Heart right ventricle (tissue), 16 donors: ENCODE measurements around the gene HAUS5. TPM values are rescaled to one million over a fixed set of nuclear protein-coding genes. Genes with fewer than 3 reads are reported as not detected.

Source experiments
- ATAC-seq, 8 donors: fragments of 200-7000 bp; cut with Tn5 transposase; one replicate each; pipeline ENCODE4 v1.9.1; 2020; ENCODE audit warnings: mild to moderate bottlenecking in 8 of 8, moderate library complexity in 8 of 8, moderate number of reproducible peaks in 1 of 8
- DNase-seq, 2 donors: peaks; one replicate each; pipeline ENCODE4 v3.0.0-alpha.2; 2020
- H3K27ac ChIP-seq, 10 donors: fragments of 200-600 bp; sonication (generic) in 2 of 10; one replicate each; pipeline versions ENCODE4 v1.5.0 to v1.8.0; 2020 to 2022; ENCODE audit warnings: mild to moderate bottlenecking in 3 of 10
- H3K27me3 ChIP-seq, 7 donors: fragments of 200-600 bp; one replicate each; pipeline ENCODE4 v1.8.0; 2021 to 2022; ENCODE audit warnings: mild to moderate bottlenecking in 2 of 7
- H3K36me3 ChIP-seq, 9 donors: fragments of 200-600 bp; sonication (generic) in 1 of 9; one replicate each; pipeline versions ENCODE4 v1.5.0 to v1.8.0; 2020 to 2022; ENCODE audit warnings: mild to moderate bottlenecking in 2 of 9
- H3K4me1 ChIP-seq, 9 donors: fragments of 200-600 bp; sonication (generic) in 1 of 9; one replicate each; pipeline versions ENCODE4 v1.5.0 to v1.8.0; 2020 to 2022; ENCODE audit warnings: mild to moderate bottlenecking in 4 of 9
- H3K4me3 ChIP-seq, 10 donors: fragments of 200-600 bp; sonication (generic) in 2 of 10; one replicate each; pipeline versions ENCODE4 v1.5.0 to v1.8.0; 2020 to 2022; ENCODE audit warnings: mild to moderate bottlenecking in 7 of 10, moderate library complexity in 2 of 10
- H3K9me3 ChIP-seq, 11 donors: fragments of 200-600 bp in 10 of 11; sonication (generic) in 2 of 11; one replicate each; pipeline versions ENCODE4 v1.5.0 to v1.8.0; 2013 to 2022; ENCODE audit warnings: mild to moderate bottlenecking in 2 of 11, control low read depth in 1 of 11, moderate library complexity in 1 of 11
- CTCF ChIP-seq, 9 donors: fragments of 200-600 bp; sonication (generic) in 2 of 9; IDR thresholded peaks; one replicate each; pipeline versions ENCODE4 v1.5.0 to v1.8.0; 2021 to 2022; ENCODE audit warnings: antibody characterized with exemption in 9 of 9, mild to moderate bottlenecking in 5 of 9, moderate library complexity in 1 of 9
- WGBS, 2 donors: extraction: QIAGEN DNeasy Blood & Tissue Kit; methylation state at CpG; one replicate each; pipeline ENCODE4 v1.1.7; 2013; ENCODE audit warnings: inconsistent platforms in 1 of 2; 5-methylcytosine and 5-hydroxymethylcytosine counted together
- intact Hi-C, 10 donors: fragments of 100-400 bp; cut with DNase I; formaldehyde crosslinking; loops; one replicate each; pipeline versions ENCODE4 v1.11.1 to v1.14.2; 2022
- polyA plus RNA-seq, 2 donors: library from polyadenylated mRNA; stranded (reverse); fragments of 200-250 nt; gene quantifications; one replicate each; pipeline ENCODE4 v1.2.3, GENCODE V29; 2013
- total RNA-seq, 10 donors: library from RNA; stranded (reverse); fragmentation: NEBNext Ultra II Directional in 3 of 10; extraction: Animal tissue kit (Norgen Biotek cat#: 25700) in 3 of 10; gene quantifications; one replicate each; pipeline versions ENCODE4 v1.2.1 to v1.2.4, GENCODE V29; 2021 to 2023
- donor health status: Arrhythmogenic right ventricular cardiomyopathy.
- donor health status: ischemic (EF 13 %, LVEDD 7.1; RV severe dilation, severe dysfunction).
- donor health status: healthy with polysubstance abuse.
- donor health status: DM: no; HTN: yes; CAD: no.
- donor health status: DM: no; HTN: no; CAD: no.
- donor health status: ischemic (EF 25% LVEDD 6.9; RV normal size, moderate dysfunction).
- donor health status: ischemic (EF 25% LVEDD 5.7; RV mildly dilated, moderate dysfunction).
- donor health status: healthy.
- donor health status: DM: yes; HTN: yes; CAD: no.
- donor health status: Ischemic cardiomyopathy.
- donor health status: ischemic (EF 35%, LVEDD 5.7; RV mildly dilated, moderate dysfunction).
- donor health status: nonischemic (EF 11% LVEDD 7.7; RV severe dilation, severe dysfunction).
- donor health status: DM: yes; HTN: yes; CAD: no.
- donor health status: PGD.
- donor health status: ischemic (EF 29% LVEDD 5.4; RV normal size, mild dysfunction).
- donor health status: nonischemic (EF 23%, LVEDD 6.1; RV moderate dilation, normal function).

Gene HAUS5
- total and polyA plus RNA-seq, 12 donors, result 3.2 to 14.1 (median 4.8) TPM

DNA sequence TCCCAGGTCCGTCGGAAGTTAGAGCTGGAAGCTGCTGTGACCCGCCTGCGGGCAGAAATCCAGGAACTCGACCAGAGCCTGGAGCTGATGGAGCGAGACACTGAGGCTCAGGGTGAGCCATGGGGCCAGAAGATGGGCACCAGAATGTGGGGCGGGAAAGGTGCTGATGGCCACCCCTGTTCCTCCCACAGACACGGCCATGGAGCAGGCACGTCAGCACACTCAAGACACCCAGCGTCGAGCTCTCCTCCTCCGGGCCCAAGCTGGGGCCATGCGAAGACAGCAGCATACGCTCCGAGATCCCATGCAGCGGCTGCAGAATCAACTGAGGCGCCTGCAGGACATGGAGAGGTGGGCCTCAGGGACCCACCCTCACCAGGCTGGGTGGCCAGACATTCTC is 2.5 kb downstream of the HAUS5 start:
- Histone ChIP-seq H3K4me3 (no peak overlapping the region), H3K27me3 (no peaks in the 10 kb centered on the region), H3K4me1 (peaks cover 4 to 19% (median 12%) of the 10 kb centered on the region in 9 donors), H3K9me3 (no peaks in the 10 kb centered on the region), H3K36me3 (peaks cover 0 to 40% (median 0%) of the 10 kb centered on the region in 9 donors), H3K27ac (no peak overlapping the region)
- intact Hi-C loops, result no loop called here
- no peak for TF ChIP-seq CTCF (IDR thresholded peaks at IDR 0.05)
- DNase-seq, result no peak
- ATAC-seq, result no peak
- 94% methylated on average over 17 of the region's 17 CpGs for WGBS, 2 donors

DNA sequence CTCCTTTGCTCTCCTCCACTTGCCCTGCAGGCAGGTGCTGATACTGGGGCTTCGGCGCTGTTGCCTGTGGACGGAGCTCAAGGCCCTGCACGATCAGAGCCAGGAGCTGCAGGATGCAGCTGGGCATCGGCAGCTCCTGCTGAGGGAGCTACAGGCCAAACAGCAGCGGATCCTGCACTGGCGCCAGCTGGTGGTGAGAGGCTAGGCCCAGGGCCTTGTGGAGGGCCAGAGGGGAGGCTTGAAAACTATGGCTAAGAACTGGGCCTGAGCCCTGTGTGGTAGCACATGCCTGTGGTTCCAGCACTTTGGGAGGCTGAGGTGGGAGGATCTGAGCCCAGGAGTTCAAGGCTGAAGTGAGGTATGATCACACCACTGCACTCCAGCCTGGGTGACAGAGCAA is 6.3 kb downstream of the HAUS5 start:
- Histone ChIP-seq H3K9me3 (no peaks in the 10 kb centered on the region), H3K27me3 (no peaks in the 10 kb centered on the region), H3K4me3 (no peak overlapping the region), H3K4me1 (no peaks in the 10 kb centered on the region), H3K36me3 (peaks cover 0 to 52% (median 0%) of the 10 kb centered on the region in 9 donors), H3K27ac (no peak overlapping the region)
- no peak for TF ChIP-seq CTCF (IDR thresholded peaks at IDR 0.05)
- ATAC-seq (no peak), DNase-seq (no peak)
- WGBS, 2 donors, result 82 to 84% methylated on average over 7 of the region's 7 CpGs
- intact Hi-C loops, result no loop called here

GRCh38 chr19:35619290-35619923 is 6.9 kb downstream of the HAUS5 start:
- DNase-seq, result no peak
- H3K36me3 ChIP-seq, result peaks cover 0 to 52% (median 0%) of the 10 kb centered on the region in 9 donors
- H3K27ac ChIP-seq, result no peak overlapping the region
- 96 to 97% methylated on average over 12 of the region's 12 CpGs for WGBS, 2 donors
- no peaks in the 10 kb centered on the region for H3K27me3 ChIP-seq
- no peak for ATAC-seq
- no peak for TF ChIP-seq CTCF (IDR thresholded peaks at IDR 0.05)
- no peaks in the 10 kb centered on the region for H3K4me1 ChIP-seq
- intact Hi-C loops, result no loop called here
- H3K4me3 ChIP-seq, result no peak overlapping the region
- no peaks in the 10 kb centered on the region for H3K9me3 ChIP-seq

DNA sequence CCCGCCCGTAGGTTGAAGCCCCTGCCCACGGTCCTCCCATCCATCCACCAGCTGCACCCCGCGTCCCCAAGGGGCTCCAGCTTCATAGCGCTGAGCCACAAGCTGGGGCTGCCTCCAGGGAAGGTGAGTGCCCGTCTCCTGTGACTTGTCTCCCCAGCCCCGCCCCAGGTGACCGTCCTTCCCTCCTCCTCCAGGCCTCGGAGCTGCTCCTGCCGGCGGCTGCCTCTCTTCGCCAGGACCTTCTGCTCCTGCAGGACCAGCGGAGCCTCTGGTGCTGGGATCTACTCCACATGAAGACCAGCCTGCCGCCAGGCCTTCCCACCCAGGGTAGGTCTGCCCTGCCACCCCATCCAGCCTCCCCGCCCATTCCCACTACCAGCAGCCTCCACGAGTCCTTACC is 7.5 kb downstream of the HAUS5 start:
- ATAC-seq, result peak in 1 of 8 donors; percentile 11
- Histone ChIP-seq H3K27me3 (no peaks in the 10 kb centered on the region), H3K4me3 (no peak overlapping the region), H3K9me3 (no peaks in the 10 kb centered on the region), H3K4me1 (no peaks in the 10 kb centered on the region), H3K36me3 (peaks cover 0 to 50% (median 0%) of the 10 kb centered on the region in 9 donors), H3K27ac (no peak overlapping the region)
- WGBS, 2 donors, result 93% methylated on average over 17 of the region's 17 CpGs
- DNase-seq, result no peak
- no peak for TF ChIP-seq CTCF (IDR thresholded peaks at IDR 0.05)
- intact Hi-C loops, result no loop called here
